Measurements from ENCODE around the gene TRAPPC14. TPM values are rescaled to one million over a fixed set of nuclear protein-coding genes. Genes with fewer than 3 reads are reported as not detected.
"Not testable (repeated sequence)": the region's sequence is repeated elsewhere in the genome, so short reads cannot be mapped to it uniquely, and the experiment has no call there.

Gene TRAPPC14
- total RNA-seq, 4 donors from 2014 or later = 57.6 to 123 (median 69.8) TPM

- H3K4me1 ChIP-seq = peaks cover 0 to 26% (median 2%) of the 10 kb centered on the region in 4 donors
- peak within 1 kb of the TSS; percentile 72 to 96 (median 80) for H3K4me3 ChIP-seq
- peaks cover 0 to 17% (median 0%) of the 10 kb centered on the region in 3 donors for H3K36me3 ChIP-seq
- peak; percentile 98 to 100 (median 99) for DNase-seq
- H3K27ac ChIP-seq = peak within 1 kb of the TSS; percentile 83 to 96 (median 90)
- H3K9me3 ChIP-seq = no peaks in the 10 kb centered on the region
- TF ChIP-seq, protein P1, sequence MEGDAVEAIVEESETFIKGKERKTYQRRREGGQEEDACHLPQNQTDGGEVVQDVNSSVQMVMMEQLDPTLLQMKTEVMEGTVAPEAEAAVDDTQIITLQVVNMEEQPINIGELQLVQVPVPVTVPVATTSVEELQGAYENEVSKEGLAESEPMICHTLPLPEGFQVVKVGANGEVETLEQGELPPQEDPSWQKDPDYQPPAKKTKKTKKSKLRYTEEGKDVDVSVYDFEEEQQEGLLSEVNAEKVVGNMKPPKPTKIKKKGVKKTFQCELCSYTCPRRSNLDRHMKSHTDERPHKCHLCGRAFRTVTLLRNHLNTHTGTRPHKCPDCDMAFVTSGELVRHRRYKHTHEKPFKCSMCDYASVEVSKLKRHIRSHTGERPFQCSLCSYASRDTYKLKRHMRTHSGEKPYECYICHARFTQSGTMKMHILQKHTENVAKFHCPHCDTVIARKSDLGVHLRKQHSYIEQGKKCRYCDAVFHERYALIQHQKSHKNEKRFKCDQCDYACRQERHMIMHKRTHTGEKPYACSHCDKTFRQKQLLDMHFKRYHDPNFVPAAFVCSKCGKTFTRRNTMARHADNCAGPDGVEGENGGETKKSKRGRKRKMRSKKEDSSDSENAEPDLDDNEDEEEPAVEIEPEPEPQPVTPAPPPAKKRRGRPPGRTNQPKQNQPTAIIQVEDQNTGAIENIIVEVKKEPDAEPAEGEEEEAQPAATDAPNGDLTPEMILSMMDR (IDR thresholded peaks at IDR 0.05) = peak in 1 of 6 experiments; percentile 3
- peak; percentile 57 to 84 for TF ChIP-seq POLR2A (IDR thresholded peaks at IDR 0.05)
- no peaks in the 10 kb centered on the region for H3K27me3 ChIP-seq
Measured at GRCh38 chr7:100148559-100149328, 9.8 kb downstream of the TRAPPC14 start, which contains the start of gene LAMTOR4. TSS of gene LAMTOR4 (plus strand) at chr7:100148918. CDS start at chr7:100148973, 55 bp downstream.

GRCh38 chr7:100148225-100148558, 10.3 kb downstream of the TRAPPC14 start:
- H3K4me3 ChIP-seq = peak overlapping the region; percentile 72 to 96 (median 80)

GRCh38 chr7:100147278-100147677, 11.2 kb downstream of the TRAPPC14 start:
- no peaks in the 10 kb centered on the region for H3K27me3 ChIP-seq
- TF ChIP-seq POLR2A (IDR thresholded peaks at IDR 0.05) = no peak
- TF ChIP-seq, protein P1 (IDR thresholded peaks at IDR 0.05) = no peak
- H3K9me3 ChIP-seq = no peaks in the 10 kb centered on the region
- H3K27ac ChIP-seq = no peak overlapping the region
- DNase-seq = no peak
- no peak overlapping the region for H3K4me3 ChIP-seq
- peaks cover 0 to 7% (median 0%) of the 10 kb centered on the region in 3 donors for H3K36me3 ChIP-seq
- peaks cover 0 to 17% (median 2%) of the 10 kb centered on the region in 4 donors for H3K4me1 ChIP-seq

More at GRCh38 chr7:100148225-100148558, 10.3 kb downstream of the TRAPPC14 start:
- TF ChIP-seq, protein P1 (IDR thresholded peaks at IDR 0.05) = no peak
- no peak for TF ChIP-seq POLR2A (IDR thresholded peaks at IDR 0.05)
- Histone ChIP-seq H3K27ac (peak overlapping the region; percentile 80 to 96 (median 89)), H3K36me3 (peaks cover 0 to 12% (median 0%) of the 10 kb centered on the region in 3 donors), H3K27me3 (no peaks in the 10 kb centered on the region), H3K4me1 (peaks cover 0 to 20% (median 2%) of the 10 kb centered on the region in 4 donors), H3K9me3 (no peaks in the 10 kb centered on the region)
- DNase-seq = no peak

- H3K36me3 ChIP-seq, H3K4me3 ChIP-seq, H3K27ac ChIP-seq, DNase-seq, H3K27me3 ChIP-seq, H3K9me3 ChIP-seq: not testable (repeated sequence)
- H3K4me1 ChIP-seq = peaks cover 0 to 21% (median 2%) of the 10 kb centered on the region in 4 donors
Measured at GRCh38 chr7:100146350-100146749, 12.2 kb downstream of the TRAPPC14 start.

- no peaks in the 10 kb centered on the region for H3K27me3 ChIP-seq
- no peak for DNase-seq
- no peak overlapping the region for H3K27ac ChIP-seq
- H3K4me1 ChIP-seq = peaks cover 0 to 7% (median 0%) of the 10 kb centered on the region in 4 donors
- H3K9me3 ChIP-seq = no peaks in the 10 kb centered on the region
- H3K4me3 ChIP-seq = no peak overlapping the region
- no peak for TF ChIP-seq POLR2A (IDR thresholded peaks at IDR 0.05)
- TF ChIP-seq, protein P1 (IDR thresholded peaks at IDR 0.05) = no peak
- H3K36me3 ChIP-seq = no peaks in the 10 kb centered on the region
Measured at GRCh38 chr7:100142461-100142860, 16.1 kb downstream of the TRAPPC14 start.

- peaks cover 0 to 7% (median 0%) of the 10 kb centered on the region in 4 donors for H3K4me1 ChIP-seq
- H3K27me3 ChIP-seq = no peaks in the 10 kb centered on the region
- DNase-seq = no peak
- H3K27ac ChIP-seq = peak overlapping the region in 2 of 4 donors; percentile 54 to 86
- H3K4me3 ChIP-seq = no peak overlapping the region
- no peaks in the 10 kb centered on the region for H3K36me3 ChIP-seq
- TF ChIP-seq, protein P1 (IDR thresholded peaks at IDR 0.05) = no peak
- TF ChIP-seq POLR2A (IDR thresholded peaks at IDR 0.05) = no peak
- no peaks in the 10 kb centered on the region for H3K9me3 ChIP-seq
Measured at GRCh38 chr7:100141555-100141949, 17.0 kb downstream of the TRAPPC14 start.
